MM.1S (cell line): ENCODE data around the gene TGM6.

Source experiments
- DNase-seq: peaks from one replicate; pipeline ENCODE4 v3.0.0-alpha.2; 2015
- H2AFZ ChIP-seq: fragments of 300-600 bp; sonication (generic); 2 replicates; pipeline ENCODE4 v1.6.0; 2016; ENCODE audit warnings: antibody characterized with exemption, low read length
- H3F3A ChIP-seq: fragments of 300-600 bp; sonication (generic); 2 replicates; pipeline ENCODE4 v1.6.1; 2016; ENCODE audit warnings: mild to moderate bottlenecking, antibody characterized with exemption, low read length, moderate library complexity, mixed read lengths; ENCODE audit not compliant: insufficient read depth
- H3K27ac ChIP-seq: fragments of 300-600 bp; sonication (generic); 2 replicates; pipeline ENCODE4 v1.5.1; 2016; ENCODE audit warnings: mild to moderate bottlenecking, low read length
- H3K27me3 ChIP-seq: fragments of 300-600 bp; sonication (generic); replicated peaks from 2 replicates; pipeline ENCODE4 v1.6.0; 2016; ENCODE audit warnings: low read length; ENCODE audit not compliant: insufficient read depth
- H3K36me3 ChIP-seq: fragments of 300-600 bp; sonication (generic); replicated peaks from 2 replicates; pipeline ENCODE4 v1.6.1; 2016; ENCODE audit warnings: mild to moderate bottlenecking, low read length, mixed read lengths; ENCODE audit not compliant: insufficient read depth
- H3K4me1 ChIP-seq: fragments of 300-600 bp; sonication (generic); 2 replicates; pipeline ENCODE4 v1.6.1; 2016; ENCODE audit warnings: low read length, mixed read lengths
- H3K4me2 ChIP-seq: fragments of 300-600 bp; sonication (generic); 2 replicates; pipeline ENCODE4 v1.6.0; 2016; ENCODE audit warnings: low read depth, low read length
- H3K4me3 ChIP-seq: fragments of 300-600 bp; sonication (generic); 2 replicates; pipeline ENCODE4 v1.5.1; 2016; ENCODE audit warnings: low read length, mixed read lengths
- H3K79me2 ChIP-seq: fragments of 300-600 bp; sonication (generic); 2 replicates; pipeline ENCODE4 v1.6.1; 2016; ENCODE audit warnings: mixed run types, low read length, mixed read lengths
- H3K9ac ChIP-seq: fragments of 300-600 bp; sonication (generic); 2 replicates; pipeline ENCODE4 v1.6.1; 2016; ENCODE audit warnings: low read length, mixed read lengths
- H3K9me2 ChIP-seq: fragments of 300-600 bp; sonication (generic); replicated peaks from 2 replicates; pipeline ENCODE4 v1.6.1; 2016; ENCODE audit warnings: mild to moderate bottlenecking, low read length, mixed read lengths; ENCODE audit not compliant: insufficient read depth
- H3K9me3 ChIP-seq: fragments of 300-600 bp; sonication (generic); replicated peaks from 2 replicates; pipeline ENCODE4 v1.6.1; 2016; ENCODE audit warnings: mild to moderate bottlenecking, low read length, mixed read lengths; ENCODE audit not compliant: insufficient read depth
- H4K20me1 ChIP-seq: fragments of 300-600 bp; sonication (generic); 2 replicates; pipeline ENCODE4 v1.6.1; 2016; ENCODE audit warnings: mild to moderate bottlenecking, low read length, moderate library complexity, mixed read lengths; ENCODE audit not compliant: insufficient read depth
- EZH2 ChIP-seq: fragments of 300-600 bp; sonication (generic); optimal IDR thresholded peaks from 2 replicates; pipeline ENCODE3; 2017; ENCODE audit warnings: low read depth, mild to moderate bottlenecking, antibody characterized with exemption, low read length, mixed read lengths
- EZH2phosphoT487 ChIP-seq: fragments of 300-600 bp; sonication (generic); IDR thresholded peaks from 2 replicates; pipeline ENCODE4 v1.6.1; 2018; ENCODE audit warnings: antibody characterized with exemption, low read length
- TF ChIP-seq, protein P1 (sequence below): fragments of 300-600 bp; sonication (generic); IDR thresholded peaks from 2 replicates; pipeline ENCODE4 v1.5.1; 2016; ENCODE audit warnings: antibody characterized with exemption, low read length, mixed read lengths

Gene TGM6

DNA sequence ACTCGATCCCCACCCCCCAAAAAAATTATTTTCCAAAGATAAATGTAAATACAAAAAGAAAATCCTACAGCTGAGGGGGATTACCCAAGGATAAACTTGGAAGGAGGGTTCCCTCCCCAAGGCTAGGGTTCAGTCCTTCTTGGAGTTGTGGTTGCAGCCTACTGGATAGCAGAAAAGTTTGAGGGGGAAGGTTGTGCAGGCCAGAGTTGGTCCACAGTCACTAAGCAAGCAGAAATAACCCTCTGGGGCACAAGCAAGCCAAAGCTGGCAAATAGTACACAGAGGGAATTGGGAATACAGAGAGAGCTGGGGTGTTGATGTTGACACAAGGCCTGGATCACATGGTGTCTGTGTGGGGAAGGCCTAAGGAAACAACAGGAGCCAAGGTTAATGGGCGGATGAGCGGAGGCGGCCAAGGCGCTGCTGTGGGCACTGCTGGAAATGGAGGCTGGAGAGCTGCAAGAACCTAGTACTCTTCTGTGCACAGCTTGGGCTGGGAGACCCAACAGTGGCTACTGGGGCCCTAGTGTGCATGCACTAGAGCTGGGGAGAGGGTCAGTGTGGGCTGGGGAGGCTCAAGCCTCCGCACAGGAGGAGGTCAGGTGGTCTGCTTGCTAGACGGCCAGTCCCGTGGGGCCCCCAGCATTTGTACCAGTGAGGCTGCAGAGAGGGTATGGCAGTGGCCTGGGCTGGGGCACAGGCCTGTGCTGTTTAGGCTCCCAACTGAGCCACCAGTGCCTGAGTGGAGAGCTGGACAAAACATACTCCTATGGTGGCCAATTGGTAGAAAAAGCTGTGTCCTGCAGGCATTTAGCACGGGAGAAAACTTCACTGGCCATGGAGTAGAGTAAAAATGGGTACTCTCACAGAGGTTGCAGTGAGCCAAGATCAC lies 95.4 kb downstream of the TGM6 start:
- Histone ChIP-seq H3K9ac (no peak overlapping the region), H3K9me3 (no peaks in the 10 kb centered on the region), H3K4me1 (no peaks in the 10 kb centered on the region; the same call in 1 of the 2 replicates), H3K27me3 (no peaks in the 10 kb centered on the region), H2AFZ (no peak overlapping the region), H3K9me2 (no peaks in the 10 kb centered on the region), H3K4me2 (no peak overlapping the region), H3K79me2 (no peaks in the 10 kb centered on the region), H4K20me1 (no peaks in the 10 kb centered on the region), H3F3A (peaks cover 3% of the 10 kb centered on the region), H3K36me3 (no peaks in the 10 kb centered on the region), H3K4me3 (no peak overlapping the region), H3K27ac (no peak overlapping the region)
- TF ChIP-seq, protein P1, sequence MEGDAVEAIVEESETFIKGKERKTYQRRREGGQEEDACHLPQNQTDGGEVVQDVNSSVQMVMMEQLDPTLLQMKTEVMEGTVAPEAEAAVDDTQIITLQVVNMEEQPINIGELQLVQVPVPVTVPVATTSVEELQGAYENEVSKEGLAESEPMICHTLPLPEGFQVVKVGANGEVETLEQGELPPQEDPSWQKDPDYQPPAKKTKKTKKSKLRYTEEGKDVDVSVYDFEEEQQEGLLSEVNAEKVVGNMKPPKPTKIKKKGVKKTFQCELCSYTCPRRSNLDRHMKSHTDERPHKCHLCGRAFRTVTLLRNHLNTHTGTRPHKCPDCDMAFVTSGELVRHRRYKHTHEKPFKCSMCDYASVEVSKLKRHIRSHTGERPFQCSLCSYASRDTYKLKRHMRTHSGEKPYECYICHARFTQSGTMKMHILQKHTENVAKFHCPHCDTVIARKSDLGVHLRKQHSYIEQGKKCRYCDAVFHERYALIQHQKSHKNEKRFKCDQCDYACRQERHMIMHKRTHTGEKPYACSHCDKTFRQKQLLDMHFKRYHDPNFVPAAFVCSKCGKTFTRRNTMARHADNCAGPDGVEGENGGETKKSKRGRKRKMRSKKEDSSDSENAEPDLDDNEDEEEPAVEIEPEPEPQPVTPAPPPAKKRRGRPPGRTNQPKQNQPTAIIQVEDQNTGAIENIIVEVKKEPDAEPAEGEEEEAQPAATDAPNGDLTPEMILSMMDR = no peak
- TF ChIP-seq EZH2 (no peak), EZH2phosphoT487 (no peak)
- no peak for DNase-seq

DNA sequence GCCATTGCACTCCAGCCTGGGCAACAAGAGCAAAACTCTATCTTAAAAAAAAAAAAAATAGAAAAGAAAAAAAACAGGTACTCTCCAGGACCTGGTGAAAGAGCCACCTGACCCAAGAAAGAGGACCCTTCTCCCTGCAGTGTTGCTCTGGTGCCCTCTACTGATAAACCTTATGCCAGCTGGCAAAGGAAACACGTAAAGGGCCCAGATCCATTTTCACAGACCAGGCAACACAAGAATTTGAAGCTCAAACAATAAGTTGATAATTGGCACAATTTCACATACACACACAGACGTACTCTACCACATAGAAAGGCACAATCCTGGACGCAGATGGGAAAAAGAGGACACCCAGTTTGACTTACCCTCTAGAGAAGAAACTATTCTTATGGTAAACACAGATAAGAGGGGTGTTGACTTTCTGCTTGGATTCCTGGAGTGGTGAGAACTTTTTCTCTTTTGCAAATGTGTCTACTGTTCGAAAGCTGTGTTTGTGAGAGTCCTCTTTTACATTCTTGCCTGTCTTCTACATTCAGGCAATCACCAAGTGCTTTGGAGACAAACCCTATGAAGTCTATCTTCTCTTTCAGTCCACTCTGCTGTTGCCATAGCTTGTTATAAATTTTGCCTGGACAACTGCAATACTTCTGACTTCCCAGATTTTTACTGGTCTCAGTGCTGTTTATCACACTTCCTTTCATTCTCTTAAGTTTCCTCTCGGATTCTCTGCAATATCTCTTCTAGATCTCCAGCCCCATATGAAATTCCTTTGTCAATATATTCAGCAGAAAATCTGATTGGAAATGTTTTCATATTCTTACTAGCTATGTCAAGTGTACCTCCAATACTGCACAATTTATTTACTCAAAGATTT lies 96.3 kb downstream of the TGM6 start:
- Histone ChIP-seq H3K9me2 (no peaks in the 10 kb centered on the region), H3K4me1 (no peaks in the 10 kb centered on the region), H3K4me2 (no peak overlapping the region), H4K20me1 (no peaks in the 10 kb centered on the region), H3K27me3 (no peaks in the 10 kb centered on the region), H3K36me3 (no peaks in the 10 kb centered on the region), H3K79me2 (no peaks in the 10 kb centered on the region), H3K4me3 (no peak overlapping the region), H3K9me3 (no peaks in the 10 kb centered on the region), H3K9ac (no peak overlapping the region), H3K27ac (no peak overlapping the region), H2AFZ (no peak overlapping the region), H3F3A (no peaks in the 10 kb centered on the region)
- TF ChIP-seq, protein P1 = peak; percentile 44
- TF ChIP-seq EZH2phosphoT487 (no peak), EZH2 (no peak)
- no peak for DNase-seq

DNA sequence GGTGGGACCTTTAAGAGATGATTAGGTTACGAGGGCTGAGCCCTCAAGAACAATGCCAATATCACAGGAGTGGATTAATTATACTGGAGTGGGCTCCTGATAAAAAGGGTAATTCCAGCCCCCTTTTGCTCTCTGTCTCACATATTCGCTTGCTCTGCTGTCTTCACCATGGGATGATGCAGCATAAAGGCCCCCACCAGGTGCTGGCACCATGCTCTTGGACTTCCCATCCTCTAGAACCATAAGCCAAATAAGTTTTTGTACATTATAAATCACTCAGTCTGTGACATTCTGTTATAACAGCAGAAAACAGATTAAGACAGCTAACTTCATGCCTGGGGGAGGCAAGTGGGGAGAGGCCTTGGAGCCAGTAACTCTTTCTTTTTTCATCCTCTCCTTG lies 99.7 kb downstream of the TGM6 start:
- H3K27me3 ChIP-seq = no peaks in the 10 kb centered on the region
- H3K9me3 ChIP-seq = no peaks in the 10 kb centered on the region
- H2AFZ ChIP-seq = no peak overlapping the region
- DNase-seq = no peak
- H3K36me3 ChIP-seq = no peaks in the 10 kb centered on the region
- H3K9me2 ChIP-seq = no peaks in the 10 kb centered on the region
- no peak overlapping the region for H3K27ac ChIP-seq
- H3K4me1 ChIP-seq = no peaks in the 10 kb centered on the region
- no peak for TF ChIP-seq EZH2
- TF ChIP-seq, protein P1 = no peak
- no peak for TF ChIP-seq EZH2phosphoT487
- no peak overlapping the region for H3K9ac ChIP-seq
- no peak overlapping the region for H3K4me3 ChIP-seq
- no peaks in the 10 kb centered on the region for H3K79me2 ChIP-seq
- H3F3A ChIP-seq = no peaks in the 10 kb centered on the region
- H3K4me2 ChIP-seq = no peak overlapping the region
- H4K20me1 ChIP-seq = no peaks in the 10 kb centered on the region
